Choroid plexus epithelial cell (primary cell): ENCODE data around the gene NUAK1.
A peak's percentile ranks its signal among the peaks of the same experiment; 100 is the strongest.
"Not testable (repeated sequence)": the region's sequence is repeated elsewhere in the genome, so short reads cannot be mapped to it uniquely, and the experiment has no call there.

ENCODE experiments used
- DNase-seq: peaks from one replicate; pipeline ENCODE4 v3.0.0-alpha.2; 2010; ENCODE audit warnings: low read depth
- H3K4me3 ChIP-seq: 2 replicates; pipeline ENCODE4 v1.5.1; 2011; ENCODE audit warnings: low read depth, mild to moderate bottlenecking, control low read depth, low read length, moderate library complexity
- TF ChIP-seq, protein P1 (sequence below): conservative IDR thresholded peaks from 2 replicates; pipeline ENCODE4 v1.5.1; 2011; ENCODE audit warnings: low read depth, mild to moderate bottlenecking, control low read depth, inconsistent platforms, low read length, moderate library complexity

The NUAK1 gene

DNA sequence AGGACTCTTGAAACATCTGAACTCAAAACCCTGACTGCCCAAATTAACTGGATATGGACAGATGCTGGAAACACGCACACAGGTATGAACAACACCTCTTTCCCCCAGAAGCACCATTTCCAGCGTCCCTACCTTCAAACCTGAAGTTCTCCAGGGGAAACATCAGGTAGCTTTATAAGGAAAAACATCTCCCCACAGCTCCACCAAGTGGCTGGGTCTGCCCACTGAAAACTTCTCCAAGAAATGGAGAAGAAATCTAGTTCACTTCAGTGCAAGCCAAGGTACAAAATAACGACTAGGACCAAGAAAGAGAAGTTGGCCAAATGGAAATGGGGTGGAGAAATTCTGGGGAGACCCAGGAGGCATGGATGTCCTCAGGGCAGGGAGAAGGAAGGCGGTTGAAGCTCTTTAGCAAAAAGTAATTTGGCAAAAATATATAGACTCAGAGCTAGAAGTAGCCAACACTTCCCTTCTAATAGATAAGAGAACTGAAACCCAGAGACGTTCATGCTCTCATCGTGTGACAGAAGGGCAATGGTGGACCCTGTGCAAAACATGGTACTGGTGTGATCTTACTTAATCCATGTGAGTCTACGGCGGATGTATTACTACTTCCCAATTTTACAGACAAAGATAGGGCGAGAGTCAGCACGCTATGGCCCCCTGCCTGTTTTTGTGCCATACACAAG, 10.5 kb upstream of the NUAK1 start:
- H3K4me3 ChIP-seq, result no peak overlapping the region
- DNase-seq, result peak; percentile 61
- TF ChIP-seq, protein P1, sequence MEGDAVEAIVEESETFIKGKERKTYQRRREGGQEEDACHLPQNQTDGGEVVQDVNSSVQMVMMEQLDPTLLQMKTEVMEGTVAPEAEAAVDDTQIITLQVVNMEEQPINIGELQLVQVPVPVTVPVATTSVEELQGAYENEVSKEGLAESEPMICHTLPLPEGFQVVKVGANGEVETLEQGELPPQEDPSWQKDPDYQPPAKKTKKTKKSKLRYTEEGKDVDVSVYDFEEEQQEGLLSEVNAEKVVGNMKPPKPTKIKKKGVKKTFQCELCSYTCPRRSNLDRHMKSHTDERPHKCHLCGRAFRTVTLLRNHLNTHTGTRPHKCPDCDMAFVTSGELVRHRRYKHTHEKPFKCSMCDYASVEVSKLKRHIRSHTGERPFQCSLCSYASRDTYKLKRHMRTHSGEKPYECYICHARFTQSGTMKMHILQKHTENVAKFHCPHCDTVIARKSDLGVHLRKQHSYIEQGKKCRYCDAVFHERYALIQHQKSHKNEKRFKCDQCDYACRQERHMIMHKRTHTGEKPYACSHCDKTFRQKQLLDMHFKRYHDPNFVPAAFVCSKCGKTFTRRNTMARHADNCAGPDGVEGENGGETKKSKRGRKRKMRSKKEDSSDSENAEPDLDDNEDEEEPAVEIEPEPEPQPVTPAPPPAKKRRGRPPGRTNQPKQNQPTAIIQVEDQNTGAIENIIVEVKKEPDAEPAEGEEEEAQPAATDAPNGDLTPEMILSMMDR, result peak; percentile 85

- DNase-seq, result no peak
- TF ChIP-seq, protein P1, result no peak
- H3K4me3 ChIP-seq, result no peak overlapping the region
Measured at GRCh38 chr12:106147956-106148355, 9.2 kb upstream of the NUAK1 start.

- TF ChIP-seq, protein P1, result no peak
- no peak overlapping the region for H3K4me3 ChIP-seq
- DNase-seq, result no peak
Measured at GRCh38 chr12:106146987-106147386, 8.2 kb upstream of the NUAK1 start.

- TF ChIP-seq, protein P1, result no peak
- peak; percentile 53 for DNase-seq
- H3K4me3 ChIP-seq, result no peak overlapping the region
Measured at GRCh38 chr12:106145539-106146447, 7.0 kb upstream of the NUAK1 start.

DNA sequence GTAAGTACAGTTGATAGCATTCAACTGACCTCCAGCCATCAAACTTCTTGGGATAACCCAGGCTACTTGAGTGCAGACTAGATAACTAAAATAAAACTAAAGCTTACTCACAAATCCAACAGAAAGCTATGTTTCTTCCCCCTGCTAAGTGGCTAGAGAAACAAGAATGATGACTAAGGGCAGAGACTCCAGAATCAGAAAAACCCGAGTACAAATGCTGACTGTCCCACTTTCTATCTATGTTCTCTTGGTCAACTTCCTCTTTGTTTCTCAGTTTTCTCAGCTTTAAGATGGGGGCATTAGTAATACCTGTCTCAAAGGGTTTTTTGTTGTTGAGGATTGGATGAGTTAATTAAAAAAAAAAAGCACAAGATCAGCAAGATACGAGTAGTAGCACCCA, 6.1 kb upstream of the NUAK1 start:
- H3K4me3 ChIP-seq, result no peak overlapping the region
- TF ChIP-seq, protein P1, result no peak
- DNase-seq, result peak; percentile 52

- no peak for DNase-seq
- no peak overlapping the region for H3K4me3 ChIP-seq
- TF ChIP-seq, protein P1, result no peak
Measured at GRCh38 chr12:106142591-106143261, 4.0 kb upstream of the NUAK1 start.

- H3K4me3 ChIP-seq, DNase-seq: not testable (repeated sequence)
Measured at GRCh38 chr12:106141920-106142319, 3.2 kb upstream of the NUAK1 start.
